HFFc6 (cell line): ENCODE measurements around the gene KDM2A. TPM values are rescaled to one million over a fixed set of nuclear protein-coding genes. Genes with fewer than 3 reads are reported as not detected.
"Not testable (repeated sequence)": the region's sequence is repeated elsewhere in the genome, so short reads cannot be mapped to it uniquely, and the experiment has no call there.

Experiments
- DNase-seq: peaks from one replicate; pipeline ENCODE4 v3.0.0-alpha.2; 2018
- H3K27ac Mint-ChIP-seq: 2 replicates; pipeline ENCODE4 v1.8.0; 2020; ENCODE audit warnings: mild to moderate bottlenecking, mixed read lengths
- H3K27me3 Mint-ChIP-seq: 2 replicates; pipeline ENCODE4 v1.8.0; 2021; ENCODE audit warnings: mild to moderate bottlenecking, moderate library complexity, mixed read lengths; ENCODE audit not compliant: insufficient read depth
- H3K36me3 Mint-ChIP-seq: 2 replicates; pipeline ENCODE4 v1.8.0; 2021; ENCODE audit warnings: low read depth, mixed read lengths
- H3K4me1 Mint-ChIP-seq: 2 replicates; pipeline ENCODE4 v1.8.0; 2020; ENCODE audit warnings: low read depth, mixed read lengths
- H3K4me3 Mint-ChIP-seq: 2 replicates; pipeline ENCODE4 v1.8.0; 2020; ENCODE audit warnings: mild to moderate bottlenecking, moderate library complexity, mixed read lengths
- H3K9me3 Mint-ChIP-seq: 2 replicates; pipeline ENCODE4 v1.8.0; 2020; ENCODE audit warnings: mild to moderate bottlenecking, mixed read lengths
- CTCF ChIP-seq: fragments of 200-600 bp; sonication (generic); IDR thresholded peaks from 2 replicates; pipeline ENCODE4 v1.5.0; 2021; ENCODE audit warnings: antibody characterized with exemption, mild to moderate bottlenecking
- total RNA-seq, 6 experiments: library from RNA; stranded (reverse); fragmentation: NEBNext Ultra II Directional; extraction: Animal tissue kit (Norgen Biotek cat#: 25700); gene quantifications; 2 replicates in 1 of 6; 3 replicates in 5 of 6; pipeline ENCODE4 v1.2.3, GENCODE V29; 2021

Gene KDM2A
- total RNA-seq, 6 experiments from 2014 or later = 46.1 to 55.0 (median 49.7) TPM

- no peaks in the 10 kb centered on the region for H3K9me3 Mint-ChIP-seq
- no peak for DNase-seq
Observed at GRCh38 chr11:67163006-67163405, 43.9 kb downstream of the KDM2A start.

GRCh38 chr11:67165623-67166022, 46.6 kb downstream of the KDM2A start:
- H3K27ac Mint-ChIP-seq = peak overlapping the region; percentile 27
- no peaks in the 10 kb centered on the region for H3K27me3 Mint-ChIP-seq
- H3K4me1 Mint-ChIP-seq = peaks cover 62% of the 10 kb centered on the region
- peaks cover 23% of the 10 kb centered on the region for H3K36me3 Mint-ChIP-seq
- no peak for DNase-seq
- H3K4me3 Mint-ChIP-seq = no peak overlapping the region; the same call in 1 of the 2 replicates
- H3K9me3 Mint-ChIP-seq = no peaks in the 10 kb centered on the region
- no peak for TF ChIP-seq CTCF

More at GRCh38 chr11:67163006-67163405, 43.9 kb downstream of the KDM2A start:
- TF ChIP-seq CTCF = no peak
- H3K4me1 Mint-ChIP-seq = peaks cover 68% of the 10 kb centered on the region
- no peak overlapping the region for H3K4me3 Mint-ChIP-seq
- H3K27me3 Mint-ChIP-seq = no peaks in the 10 kb centered on the region
- H3K36me3 Mint-ChIP-seq = peaks cover 26% of the 10 kb centered on the region
- H3K27ac Mint-ChIP-seq = no peak overlapping the region

GRCh38 chr11:67167091-67167490, 48.0 kb downstream of the KDM2A start:
- peak overlapping the region; percentile 82 for H3K27ac Mint-ChIP-seq
- no peaks in the 10 kb centered on the region for H3K9me3 Mint-ChIP-seq
- H3K27me3 Mint-ChIP-seq = no peaks in the 10 kb centered on the region
- peaks cover 62% of the 10 kb centered on the region for H3K4me1 Mint-ChIP-seq
- no peak for TF ChIP-seq CTCF
- peak; percentile 19 for DNase-seq
- H3K36me3 Mint-ChIP-seq = peaks cover 28% of the 10 kb centered on the region
- peak overlapping the region; percentile 23 for H3K4me3 Mint-ChIP-seq

- peak overlapping the region; percentile 82 for H3K27ac Mint-ChIP-seq
- peaks cover 62% of the 10 kb centered on the region for H3K4me1 Mint-ChIP-seq
- DNase-seq = peak; percentile 6
- peaks cover 1% of the 10 kb centered on the region; the same call in 1 of the 2 replicates for H3K27me3 Mint-ChIP-seq
- H3K36me3 Mint-ChIP-seq = peaks cover 28% of the 10 kb centered on the region
- no peaks in the 10 kb centered on the region for H3K9me3 Mint-ChIP-seq
- no peak for TF ChIP-seq CTCF
- H3K4me3 Mint-ChIP-seq = peak overlapping the region; percentile 16
Observed at GRCh38 chr11:67167719-67168118, 48.7 kb downstream of the KDM2A start.

- peak overlapping the region; percentile 82 for H3K27ac Mint-ChIP-seq
- H3K9me3 Mint-ChIP-seq, DNase-seq, H3K27me3 Mint-ChIP-seq: not testable (repeated sequence)
- peaks cover 21% of the 10 kb centered on the region for H3K36me3 Mint-ChIP-seq
- peaks cover 62% of the 10 kb centered on the region for H3K4me1 Mint-ChIP-seq
- H3K4me3 Mint-ChIP-seq = peak overlapping the region; percentile 69
Observed at GRCh38 chr11:67168911-67169310, 49.8 kb downstream of the KDM2A start.

GRCh38 chr11:67174311-67174710, 55.2 kb downstream of the KDM2A start:
- Mint-ChIP-seq H3K27ac (peak overlapping the region; percentile 14; the same call in 1 of the 2 replicates), H3K9me3 (no peaks in the 10 kb centered on the region)
- no peak for TF ChIP-seq CTCF

More at GRCh38 chr11:67174311-67174710, 55.2 kb downstream of the KDM2A start:
- Mint-ChIP-seq H3K4me1 (peaks cover 58% of the 10 kb centered on the region), H3K36me3 (peaks cover 5% of the 10 kb centered on the region), H3K27me3 (peaks cover 1% of the 10 kb centered on the region; the same call in 1 of the 2 replicates), H3K4me3 (no peak overlapping the region)
- no peak for DNase-seq
